Hepatocyte (in vitro differentiated cells): ENCODE measurements around the gene LST1.

Experiments
- CTCF ChIP-seq: fragments of 200-600 bp; sonication (generic); IDR thresholded peaks from 2 replicates; pipeline ENCODE4 v1.5.1; 2016; ENCODE audit warnings: antibody characterized with exemption, mild to moderate bottlenecking; ENCODE audit not compliant: poor library complexity
- EZH2phosphoT487 ChIP-seq: fragments of 200-600 bp; sonication (generic); IDR thresholded peaks from one replicate; pipeline ENCODE4 v1.6.1; 2018; ENCODE audit warnings: antibody characterized with exemption, mild to moderate bottlenecking, low read depth, moderate library complexity; ENCODE audit not compliant: unreplicated experiment, severe bottlenecking

- no peak for TF ChIP-seq CTCF
- no peak for TF ChIP-seq EZH2phosphoT487
These were observed 21.2 kb downstream of the LST1 start for GRCh38 chr6:31607317-31607716.
